KMS-11 (cell line): ENCODE measurements around the gene ACTN4.
A peak's percentile ranks its signal among the peaks of the same experiment; 100 is the strongest.
"Not testable (repeated sequence)": the region's sequence is repeated elsewhere in the genome, so short reads cannot be mapped to it uniquely, and the experiment has no call there.

Source experiments
- H2AFZ ChIP-seq: fragments of 200-600 bp; sonication (generic); 2 replicates; pipeline ENCODE4 v1.6.1; 2016; ENCODE audit warnings: antibody characterized with exemption, mixed run types, low read depth
- H3K27ac ChIP-seq: fragments of 200-600 bp; sonication (generic); 2 replicates; pipeline ENCODE4 v1.6.1; 2016; ENCODE audit warnings: mild to moderate bottlenecking, mixed run types
- H3K27me3 ChIP-seq: fragments of 200-600 bp; sonication (generic); 2 replicates; pipeline ENCODE4 v1.6.1; 2017; ENCODE audit warnings: mild to moderate bottlenecking, low read depth, mixed run types, moderate library complexity; ENCODE audit not compliant: insufficient read depth
- H3K36me3 ChIP-seq: fragments of 200-600 bp; sonication (generic); 2 replicates; pipeline ENCODE4 v1.6.1; 2017; ENCODE audit warnings: mild to moderate bottlenecking, mixed run types; ENCODE audit not compliant: insufficient read depth
- H3K4me1 ChIP-seq: fragments of 200-600 bp; sonication (generic); 2 replicates; pipeline ENCODE4 v1.6.1; 2016; ENCODE audit warnings: mild to moderate bottlenecking, low read depth, mixed run types; ENCODE audit not compliant: poor library complexity, severe bottlenecking
- H3K4me2 ChIP-seq: fragments of 200-600 bp; sonication (generic); 2 replicates; pipeline ENCODE4 v1.7.0; 2016; ENCODE audit warnings: mild to moderate bottlenecking, mixed run types
- H3K4me3 ChIP-seq: fragments of 200-600 bp; sonication (generic); IDR thresholded peaks from 2 replicates; pipeline ENCODE4 v1.6.1; 2017; ENCODE audit warnings: low read depth, low read length, mixed read lengths; ENCODE audit not compliant: insufficient read depth
- H3K79me2 ChIP-seq: fragments of 200-600 bp; sonication (generic); 2 replicates; pipeline ENCODE4 v1.6.1; 2016; ENCODE audit warnings: low read depth, mixed run types; ENCODE audit not compliant: insufficient read depth
- H3K9ac ChIP-seq: fragments of 200-600 bp; sonication (generic); 2 replicates; pipeline ENCODE4 v1.6.1; 2016; ENCODE audit warnings: mild to moderate bottlenecking, mixed run types
- H4K20me1 ChIP-seq: fragments of 200-600 bp; sonication (generic); 2 replicates; pipeline ENCODE4 v1.6.1; 2016; ENCODE audit warnings: mild to moderate bottlenecking, mixed run types; ENCODE audit not compliant: insufficient read depth
- TF ChIP-seq, protein P1 (sequence below): fragments of 200-600 bp; sonication (generic); conservative IDR thresholded peaks from 2 replicates; pipeline ENCODE4 v1.6.1; 2017; ENCODE audit warnings: low read depth, mild to moderate bottlenecking, antibody characterized with exemption, low read length, moderate library complexity, mixed read lengths

ACTN4 gene

DNA sequence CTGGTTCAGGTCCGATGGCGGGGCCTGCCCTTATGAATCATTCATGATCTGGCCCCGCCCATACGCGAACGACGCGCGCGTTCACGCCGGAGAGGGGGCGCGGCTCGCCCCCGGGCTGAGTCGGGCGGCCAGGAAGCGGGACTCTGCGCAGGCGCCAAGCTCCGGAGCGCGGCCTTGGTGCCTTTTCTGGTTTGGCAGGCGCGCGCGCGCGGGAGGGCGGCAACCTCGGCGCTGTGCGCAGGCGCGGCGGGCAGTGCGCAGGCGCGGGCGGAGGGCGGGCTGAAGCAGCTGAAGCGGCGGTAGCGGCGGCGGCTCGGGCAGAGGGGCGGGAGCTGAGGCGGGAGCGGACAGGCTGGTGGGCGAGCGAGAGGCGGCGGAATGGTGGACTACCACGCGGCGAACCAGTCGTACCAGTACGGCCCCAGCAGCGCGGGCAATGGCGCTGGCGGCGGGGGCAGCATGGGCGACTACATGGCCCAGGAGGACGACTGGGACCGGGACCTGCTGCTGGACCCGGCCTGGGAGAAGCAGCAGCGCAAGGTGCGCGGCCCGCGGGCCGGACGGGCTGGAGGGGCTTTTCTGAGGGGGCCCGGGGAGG is at the start of gene ACTN4:
Gene ACTN4, plus strand, starts transcription at position 282 of the 598 bp plus-strand sequence. Its CDS starts 97 bp downstream, at position 379.
- H3K27me3 ChIP-seq: no peaks in the 10 kb centered on the region
- H3K4me3 ChIP-seq: no peak within 1 kb of the TSS
- peaks cover 49% of the 10 kb centered on the region for H3K79me2 ChIP-seq
- peaks cover 32% of the 10 kb centered on the region for H3K4me1 ChIP-seq
- 0 out of 2 replicates have a peak, but pooled peaks cover 3% of the 10 kb centered on the region for H4K20me1 ChIP-seq
- H3K9ac ChIP-seq: peak within 1 kb of the TSS; percentile 84
- peak within 1 kb of the TSS; percentile 21; the same call in 1 of the 2 replicates for H3K27ac ChIP-seq
- H3K4me2 ChIP-seq: peak within 1 kb of the TSS; percentile 95
- H3K36me3 ChIP-seq: no peaks in the 10 kb centered on the region
- TF ChIP-seq, protein P1, sequence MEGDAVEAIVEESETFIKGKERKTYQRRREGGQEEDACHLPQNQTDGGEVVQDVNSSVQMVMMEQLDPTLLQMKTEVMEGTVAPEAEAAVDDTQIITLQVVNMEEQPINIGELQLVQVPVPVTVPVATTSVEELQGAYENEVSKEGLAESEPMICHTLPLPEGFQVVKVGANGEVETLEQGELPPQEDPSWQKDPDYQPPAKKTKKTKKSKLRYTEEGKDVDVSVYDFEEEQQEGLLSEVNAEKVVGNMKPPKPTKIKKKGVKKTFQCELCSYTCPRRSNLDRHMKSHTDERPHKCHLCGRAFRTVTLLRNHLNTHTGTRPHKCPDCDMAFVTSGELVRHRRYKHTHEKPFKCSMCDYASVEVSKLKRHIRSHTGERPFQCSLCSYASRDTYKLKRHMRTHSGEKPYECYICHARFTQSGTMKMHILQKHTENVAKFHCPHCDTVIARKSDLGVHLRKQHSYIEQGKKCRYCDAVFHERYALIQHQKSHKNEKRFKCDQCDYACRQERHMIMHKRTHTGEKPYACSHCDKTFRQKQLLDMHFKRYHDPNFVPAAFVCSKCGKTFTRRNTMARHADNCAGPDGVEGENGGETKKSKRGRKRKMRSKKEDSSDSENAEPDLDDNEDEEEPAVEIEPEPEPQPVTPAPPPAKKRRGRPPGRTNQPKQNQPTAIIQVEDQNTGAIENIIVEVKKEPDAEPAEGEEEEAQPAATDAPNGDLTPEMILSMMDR: no peak
- H2AFZ ChIP-seq: peak within 1 kb of the TSS; percentile 80

DNA sequence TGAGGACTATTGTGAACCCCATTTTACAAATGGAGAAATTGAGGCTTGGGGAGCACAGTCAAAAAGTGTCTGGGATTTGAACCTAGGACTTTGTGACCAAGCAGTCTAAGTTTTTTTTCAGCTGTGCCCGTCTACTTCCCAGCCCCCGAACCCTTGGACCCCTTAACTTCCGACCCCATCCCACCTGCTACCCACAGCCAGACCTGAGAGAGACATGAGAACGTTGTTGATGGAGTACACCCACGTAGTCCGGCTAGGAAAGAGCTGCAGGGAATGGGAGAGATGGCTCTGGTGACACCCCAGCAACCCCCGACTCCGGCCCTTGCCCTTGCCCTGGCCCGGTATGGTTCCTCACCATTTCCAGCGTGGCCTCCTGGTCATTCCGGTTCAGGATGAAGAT is 47.7 kb upstream of the ACTN4 start:
- no peak overlapping the region for H3K4me3 ChIP-seq

DNA sequence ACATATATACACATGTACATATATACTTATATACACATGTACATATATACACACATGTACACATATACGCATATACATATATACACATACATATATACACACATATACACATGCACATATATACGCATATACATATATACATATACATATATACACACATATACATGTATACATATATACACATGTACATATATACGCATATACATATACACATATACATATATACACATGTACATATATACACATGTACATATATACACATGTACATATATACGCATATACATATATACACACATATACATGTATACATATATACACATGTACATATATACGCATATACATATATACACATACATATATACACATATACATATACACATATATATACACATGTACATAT is 44.6 kb upstream of the ACTN4 start:
- not testable (repeated sequence) for H3K4me1 ChIP-seq, H3K27ac ChIP-seq, H3K4me3 ChIP-seq, H3K79me2 ChIP-seq, H3K27me3 ChIP-seq, H3K9ac ChIP-seq, H4K20me1 ChIP-seq, H3K4me2 ChIP-seq, H3K36me3 ChIP-seq, H2AFZ ChIP-seq

More for the DNA sequence above, 47.7 kb upstream of the ACTN4 start:
- no peaks in the 10 kb centered on the region for H4K20me1 ChIP-seq
- no peaks in the 10 kb centered on the region for H3K36me3 ChIP-seq
- no peak overlapping the region for H3K9ac ChIP-seq
- no peak overlapping the region for H2AFZ ChIP-seq
- H3K27ac ChIP-seq: no peak overlapping the region
- no peak overlapping the region for H3K4me2 ChIP-seq
- TF ChIP-seq, protein P1: no peak
- no peaks in the 10 kb centered on the region for H3K27me3 ChIP-seq
- H3K79me2 ChIP-seq: no peaks in the 10 kb centered on the region
- H3K4me1 ChIP-seq: no peaks in the 10 kb centered on the region

DNA sequence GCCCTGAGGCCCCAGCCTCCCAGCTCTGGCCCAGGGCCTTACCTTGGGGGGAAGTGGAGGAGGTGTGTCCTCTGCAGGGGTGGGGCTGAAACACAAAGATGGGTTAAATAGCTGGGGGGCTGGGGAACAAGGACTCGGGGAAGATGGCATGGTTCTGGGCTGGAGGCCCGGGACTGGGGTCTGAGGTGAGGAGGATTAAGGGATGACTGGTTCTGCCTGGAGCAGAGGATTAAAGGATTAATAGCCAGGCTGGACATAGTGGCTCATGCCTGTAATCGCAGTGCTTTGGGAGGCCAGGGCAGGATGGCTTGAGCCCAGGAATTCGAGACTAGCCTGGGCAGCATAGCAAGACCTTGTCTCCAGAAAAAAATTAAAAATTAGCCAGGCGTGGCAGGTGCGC is 41.3 kb upstream of the ACTN4 start:
- Histone ChIP-seq H2AFZ (no peak overlapping the region), H3K9ac (no peak overlapping the region), H4K20me1 (no peaks in the 10 kb centered on the region), H3K27me3 (no peaks in the 10 kb centered on the region), H3K4me2 (no peak overlapping the region), H3K79me2 (no peaks in the 10 kb centered on the region), H3K4me1 (no peaks in the 10 kb centered on the region), H3K27ac (no peak overlapping the region), H3K4me3 (no peak overlapping the region), H3K36me3 (no peaks in the 10 kb centered on the region)
- TF ChIP-seq, protein P1: no peak

DNA sequence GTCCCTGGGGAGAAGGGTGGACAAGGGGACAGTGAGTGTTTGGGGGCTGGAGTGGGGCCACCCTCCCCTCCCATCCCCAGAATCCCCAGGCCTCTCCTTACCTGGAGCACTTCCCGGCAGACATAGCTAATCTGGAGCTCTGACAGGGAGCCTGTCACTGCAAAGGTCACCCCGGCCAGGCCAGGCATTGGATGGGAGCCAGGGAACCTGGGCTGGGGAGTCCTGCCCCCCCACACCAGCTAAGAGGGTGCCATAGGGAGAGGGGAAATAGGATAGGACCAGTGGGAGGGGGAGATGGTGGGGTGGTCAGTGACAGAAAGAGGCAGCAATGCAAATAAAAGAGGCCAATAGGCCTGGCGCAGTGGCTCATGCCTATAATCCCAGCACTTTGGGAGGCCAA is 33.2 kb upstream of the ACTN4 start:
- no peak overlapping the region for H2AFZ ChIP-seq
- H3K79me2 ChIP-seq: peaks cover 25% of the 10 kb centered on the region
- peaks cover 11% of the 10 kb centered on the region for H3K4me1 ChIP-seq
- no peaks in the 10 kb centered on the region for H4K20me1 ChIP-seq
- H3K27ac ChIP-seq: no peak overlapping the region
- H3K27me3 ChIP-seq: no peaks in the 10 kb centered on the region
- TF ChIP-seq, protein P1: no peak
- H3K9ac ChIP-seq: no peak overlapping the region
- H3K4me2 ChIP-seq: no peak overlapping the region
- no peaks in the 10 kb centered on the region for H3K36me3 ChIP-seq
- no peak overlapping the region for H3K4me3 ChIP-seq
